ENCODE results near the gene TUFT1. TPM values are rescaled to one million over a fixed set of nuclear protein-coding genes. Genes with fewer than 3 reads are reported as not detected.

TUFT1 gene
- total and polyA plus RNA-seq, 2 of the 8 experiments (the other 6 are each of a cell fraction or from before 2014, with no cell fraction given), result 7.3 to 10.4 TPM

DNA sequence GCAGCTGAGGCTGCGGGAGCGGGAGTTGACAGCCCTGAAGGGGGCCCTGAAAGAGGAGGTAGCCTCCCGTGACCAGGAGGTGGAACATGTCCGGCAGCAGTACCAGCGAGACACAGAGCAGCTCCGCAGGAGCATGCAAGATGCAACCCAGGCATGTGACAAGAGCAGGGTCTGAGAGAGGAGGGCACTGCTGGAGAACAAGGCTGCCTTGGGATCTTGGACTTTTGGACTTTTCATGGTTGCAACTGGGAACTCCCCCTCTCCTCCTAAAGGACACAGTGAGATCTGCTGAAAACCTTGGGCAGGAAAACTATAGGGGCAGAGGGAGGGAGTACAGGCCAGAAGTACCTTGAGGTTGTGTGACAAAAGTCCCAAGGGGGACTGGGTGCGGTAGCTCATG, 15.4 kb upstream of the TUFT1 start:
- H3K9ac ChIP-seq (replicated peaks in 1 of 4; ENCODE audit: extremely low read depth in 1 of 4, low read depth in 3 of 4, low read length in 3 of 4), result no peak overlapping the region
- H3K4me2 ChIP-seq (ENCODE audit: insufficient read depth in 1 of 2, low read depth in 2 of 2, low read length in 2 of 2), result no peak overlapping the region
- no peaks in the 10 kb centered on the region for H3K27me3 ChIP-seq (replicated peaks in 1 of 4; ENCODE audit: control insufficient read depth in 3 of 4, extremely low read depth in 1 of 4, insufficient read depth in 3 of 4, low read length in 3 of 4)
- no peak overlapping the region for H3K27ac ChIP-seq (ENCODE audit: low read depth, low read length)
- H4K91ac ChIP-seq (replicated peaks; ENCODE audit: insufficient read length, low read length), result no peak overlapping the region
- H3K9me3 ChIP-seq (ENCODE audit: insufficient read depth in 2 of 2, low read depth in 1 of 2, low read length in 1 of 2), result no peaks in the 10 kb centered on the region
- CTCF ChIA-PET (ENCODE audit: partially characterized antibody), result interaction anchor here (0.7 to 1.4 kb wide), 4 partner anchors 10 to 80 kb away, joined by 3 to 5 read pairs (median 4); no protein-coding TSS in a partner anchor
- H3K23ac ChIP-seq (ENCODE audit: insufficient read length), result no peak overlapping the region
- no peak for DNase-seq (ENCODE audit: low read depth in 1 of 2, low spot score in 2 of 2)
- H2BK12ac ChIP-seq (ENCODE audit: low read depth, low read length), result no peak overlapping the region
- H2BK5ac ChIP-seq (ENCODE audit: low read depth, low read length), result no peak overlapping the region
- H3K4ac ChIP-seq (replicated peaks; ENCODE audit: insufficient read length, low read depth, low read length), result no peak overlapping the region
- no peak overlapping the region for H4K5ac ChIP-seq (ENCODE audit: insufficient read length, low read depth, low read length)
- peaks cover 21 to 62% (median 39%) of the 10 kb centered on the region in 4 experiments; a peak in 7 of 8 replicates for H3K36me3 ChIP-seq (ENCODE audit: control insufficient read depth in 2 of 4, insufficient read depth in 4 of 4, low read length in 3 of 4)
- H2BK20ac ChIP-seq (ENCODE audit: low read length), result no peak overlapping the region
- 93% methylated on average over 5 of the region's 7 CpGs; no CpG with 5 or more reads in 1 of the 2 experiments for WGBS, 2 experiments (ENCODE audit: extremely low coverage in 1 of 2, insufficient coverage in 1 of 2, insufficient read length in 1 of 2, insufficient replicate concordance in 2 of 2, low coverage in 1 of 2, low lambda C conversion rate in 2 of 2, missing lambda C conversion rate in 1 of 2)
- H3K79me1 ChIP-seq (ENCODE audit: low read depth, low read length), result peaks cover 2% of the 10 kb centered on the region
- H3K14ac ChIP-seq (ENCODE audit: insufficient read length), result no peak overlapping the region
- H3K23me2 ChIP-seq (ENCODE audit: low read depth, low read length), result no peaks in the 10 kb centered on the region
- no peak overlapping the region for H2BK120ac ChIP-seq (replicated peaks; ENCODE audit: low read depth, low read length)
- no peaks in the 10 kb centered on the region for H3K79me2 ChIP-seq (ENCODE audit: control insufficient read depth in 1 of 2, insufficient read depth in 2 of 2, low read length in 2 of 2)
- POLR2A ChIA-PET (ENCODE audit: partially characterized antibody), result interaction anchor here (0.7 to 17.1 kb wide), 5 partner anchors 8 to 110 kb away, joined by 3 to 283 read pairs (median 5); partner anchors contain the start of genes CGN and TUFT1
- peaks cover 0 to 4% of the 10 kb centered on the region in 2 experiments for H4K20me1 ChIP-seq (replicated peaks in 1 of 2; ENCODE audit: control insufficient read depth in 1 of 2, insufficient read depth in 2 of 2, low read length in 2 of 2)
- no peak overlapping the region for H3K18ac ChIP-seq (ENCODE audit: extremely low read depth, low read length)
- H3K4me1 ChIP-seq (replicated peaks in 1 of 4; ENCODE audit: control insufficient read depth in 3 of 4, insufficient read depth in 4 of 4, low read length in 3 of 4), result no peaks in the 10 kb centered on the region
- H3K4me3 ChIP-seq (ENCODE audit: extremely low read depth in 1 of 4, insufficient read depth in 2 of 4, low read depth in 3 of 4, low read length in 4 of 4), result no peak overlapping the region
- H3K56ac ChIP-seq (replicated peaks; ENCODE audit: insufficient read length, low read depth, low read length), result no peak overlapping the region
- H2AK5ac ChIP-seq (ENCODE audit: low read depth, low read length), result no peak overlapping the region
- no peak for FAIRE-seq
- H2AFZ ChIP-seq (ENCODE audit: low read length), result no peak overlapping the region
- H2BK15ac ChIP-seq (ENCODE audit: low read length), result no peak overlapping the region
- H4K8ac ChIP-seq (ENCODE audit: extremely low read depth, insufficient read depth, low read length), result no peak overlapping the region
- TF ChIP-seq MAFK (IDR thresholded peaks at IDR 0.05; ENCODE audit: low read depth, low read length) (no peak), EZH2 (IDR thresholded peaks at IDR 0.05; ENCODE audit: low read depth, low read length, severe bottlenecking) (no peak), EGR1 (IDR thresholded peaks at IDR 0.05; ENCODE audit: borderline replicate concordance, low read depth, low read length) (no peak), FOSL1 (IDR thresholded peaks at IDR 0.05; ENCODE audit: insufficient read depth, low read depth, low read length) (no peak), CBX8 (IDR thresholded peaks at IDR 0.05; ENCODE audit: borderline replicate concordance, low read depth, low read length) (no peak), CEBPB (IDR thresholded peaks at IDR 0.05; ENCODE audit: low read depth, low read length) (no peak), GTF2F1 (IDR thresholded peaks at IDR 0.05; ENCODE audit: borderline replicate concordance, low read depth, low read length) (no peak), GABPA (IDR thresholded peaks at IDR 0.05; ENCODE audit: borderline replicate concordance, insufficient read depth, low read length) (no peak), TEAD4 (IDR thresholded peaks at IDR 0.05; ENCODE audit: low read depth, low read length) (no peak), RNF2 (IDR thresholded peaks at IDR 0.05; ENCODE audit: borderline replicate concordance, low read depth, low read length, missing control alignments, poor library complexity, severe bottlenecking) (no peak), HDAC2 (IDR thresholded peaks at IDR 0.05; ENCODE audit: borderline replicate concordance in 1 of 2, low read depth in 2 of 2, low read length in 2 of 2) (no peak), YY1 (IDR thresholded peaks at IDR 0.05; ENCODE audit: low read depth, low read length) (no peak), ZNF274 (IDR thresholded peaks at IDR 0.05; ENCODE audit: borderline replicate concordance, extremely low read depth, low read length) (no peak), RFX5 (IDR thresholded peaks at IDR 0.05; ENCODE audit: borderline replicate concordance, low read depth, low read length) (no peak)
